Parathyroid adenoma (tissue), 2 donors: ENCODE data around the gene CBX3.
"Not testable (repeated sequence)": the region's sequence is repeated elsewhere in the genome, so short reads cannot be mapped to it uniquely, and the experiment has no call there.

Source experiments
- H2AFZ ChIP-seq: fragments of 300-600 bp; sonication (generic); one replicate; pipeline ENCODE4 v1.7.0; 2017; ENCODE audit warnings: antibody characterized with exemption, mild to moderate bottlenecking
- H3K27ac ChIP-seq: fragments of 300-600 bp; sonication (generic); one replicate; pipeline ENCODE4 v1.7.0; 2017
- H3K27me3 ChIP-seq: fragments of 300-600 bp; sonication (generic); one replicate; pipeline ENCODE4 v1.7.0; 2017; ENCODE audit warnings: low read length; ENCODE audit not compliant: control insufficient read depth, insufficient read depth
- H3K36me3 ChIP-seq: fragments of 300-600 bp; sonication (generic); one replicate; pipeline ENCODE4 v1.7.0; 2017; ENCODE audit warnings: low read length; ENCODE audit not compliant: control insufficient read depth, insufficient read depth
- H3K4me1 ChIP-seq: fragments of 300-600 bp; sonication (generic); one replicate; pipeline ENCODE4 v1.7.0; 2017; ENCODE audit warnings: control low read depth
- H3K4me2 ChIP-seq: fragments of 300-600 bp; sonication (generic); one replicate; pipeline ENCODE4 v1.7.0; 2017; ENCODE audit warnings: low read length
- H3K4me3 ChIP-seq: fragments of 300-600 bp; sonication (generic); one replicate; pipeline ENCODE4 v1.7.0; 2017; ENCODE audit warnings: low read depth, low read length
- H3K79me2 ChIP-seq: fragments of 300-600 bp; sonication (generic); one replicate; pipeline ENCODE4 v1.7.0; 2017; ENCODE audit warnings: control low read depth
- H3K9ac ChIP-seq: fragments of 300-600 bp; sonication (generic); one replicate; pipeline ENCODE4 v1.7.0; 2017; ENCODE audit warnings: mild to moderate bottlenecking
- H3K9me3 ChIP-seq: fragments of 300-600 bp; sonication (generic); one replicate; pipeline ENCODE4 v1.7.0; 2017; ENCODE audit warnings: low read length; ENCODE audit not compliant: control insufficient read depth
- TF ChIP-seq, protein P1 (sequence below): fragments of 300-600 bp; sonication (generic); IDR thresholded peaks from one replicate; pipeline ENCODE4 v1.7.0; 2017; ENCODE audit warnings: antibody characterized with exemption, mild to moderate bottlenecking
- donor health status: primary hyperparathyroidism.

Gene CBX3

GRCh38 chr7:26201247-26202018, at the start of gene CBX3:
Gene CBX3 (plus strand): TSS chr7:26201745. CDS start chr7:26202999, 1,254 bp downstream.
- no peaks in the 10 kb centered on the region for H3K27me3 ChIP-seq
- no peaks in the 10 kb centered on the region for H3K9me3 ChIP-seq
- H3K36me3 ChIP-seq, result no peaks in the 10 kb centered on the region
- H3K4me1 ChIP-seq, result peaks cover 17% of the 10 kb centered on the region
- peak within 1 kb of the TSS; percentile 100 for H3K4me3 ChIP-seq
- peaks cover 36% of the 10 kb centered on the region for H3K79me2 ChIP-seq
- H3K4me2 ChIP-seq, result peak within 1 kb of the TSS; percentile 96
- peak within 1 kb of the TSS; percentile 99 for H3K9ac ChIP-seq
- TF ChIP-seq, protein P1, sequence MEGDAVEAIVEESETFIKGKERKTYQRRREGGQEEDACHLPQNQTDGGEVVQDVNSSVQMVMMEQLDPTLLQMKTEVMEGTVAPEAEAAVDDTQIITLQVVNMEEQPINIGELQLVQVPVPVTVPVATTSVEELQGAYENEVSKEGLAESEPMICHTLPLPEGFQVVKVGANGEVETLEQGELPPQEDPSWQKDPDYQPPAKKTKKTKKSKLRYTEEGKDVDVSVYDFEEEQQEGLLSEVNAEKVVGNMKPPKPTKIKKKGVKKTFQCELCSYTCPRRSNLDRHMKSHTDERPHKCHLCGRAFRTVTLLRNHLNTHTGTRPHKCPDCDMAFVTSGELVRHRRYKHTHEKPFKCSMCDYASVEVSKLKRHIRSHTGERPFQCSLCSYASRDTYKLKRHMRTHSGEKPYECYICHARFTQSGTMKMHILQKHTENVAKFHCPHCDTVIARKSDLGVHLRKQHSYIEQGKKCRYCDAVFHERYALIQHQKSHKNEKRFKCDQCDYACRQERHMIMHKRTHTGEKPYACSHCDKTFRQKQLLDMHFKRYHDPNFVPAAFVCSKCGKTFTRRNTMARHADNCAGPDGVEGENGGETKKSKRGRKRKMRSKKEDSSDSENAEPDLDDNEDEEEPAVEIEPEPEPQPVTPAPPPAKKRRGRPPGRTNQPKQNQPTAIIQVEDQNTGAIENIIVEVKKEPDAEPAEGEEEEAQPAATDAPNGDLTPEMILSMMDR, result no peak
- peak within 1 kb of the TSS; percentile 85 for H2AFZ ChIP-seq
- H3K27ac ChIP-seq, result peak within 1 kb of the TSS; percentile 100

- Histone ChIP-seq H3K79me2 (no peaks in the 10 kb centered on the region), H3K4me3 (peak within 1 kb of the TSS; percentile 31), H2AFZ (no peak within 1 kb of the TSS), H3K9ac (no peak within 1 kb of the TSS), H3K9me3 (no peaks in the 10 kb centered on the region), H3K4me2 (peak within 1 kb of the TSS; percentile 65), H3K27ac (no peak within 1 kb of the TSS), H3K36me3 (no peaks in the 10 kb centered on the region), H3K4me1 (no peaks in the 10 kb centered on the region), H3K27me3 (no peaks in the 10 kb centered on the region)
- TF ChIP-seq, protein P1, result no peak
These were observed 49.4 kb upstream of the CBX3 start, which contains the start of gene NFE2L3 for GRCh38 chr7:26151953-26152781. Gene NFE2L3 (plus strand): TSS chr7:26152198. CDS start chr7:26152499, 301 bp downstream.

- H3K36me3 ChIP-seq, H3K9ac ChIP-seq, H3K79me2 ChIP-seq, H3K4me1 ChIP-seq, H3K27ac ChIP-seq, H2AFZ ChIP-seq, H3K4me3 ChIP-seq, H3K9me3 ChIP-seq, H3K27me3 ChIP-seq: not testable (repeated sequence)
- peak overlapping the region; percentile 65 for H3K4me2 ChIP-seq
These were observed 48.7 kb upstream of the CBX3 start for GRCh38 chr7:26152782-26153240.

DNA sequence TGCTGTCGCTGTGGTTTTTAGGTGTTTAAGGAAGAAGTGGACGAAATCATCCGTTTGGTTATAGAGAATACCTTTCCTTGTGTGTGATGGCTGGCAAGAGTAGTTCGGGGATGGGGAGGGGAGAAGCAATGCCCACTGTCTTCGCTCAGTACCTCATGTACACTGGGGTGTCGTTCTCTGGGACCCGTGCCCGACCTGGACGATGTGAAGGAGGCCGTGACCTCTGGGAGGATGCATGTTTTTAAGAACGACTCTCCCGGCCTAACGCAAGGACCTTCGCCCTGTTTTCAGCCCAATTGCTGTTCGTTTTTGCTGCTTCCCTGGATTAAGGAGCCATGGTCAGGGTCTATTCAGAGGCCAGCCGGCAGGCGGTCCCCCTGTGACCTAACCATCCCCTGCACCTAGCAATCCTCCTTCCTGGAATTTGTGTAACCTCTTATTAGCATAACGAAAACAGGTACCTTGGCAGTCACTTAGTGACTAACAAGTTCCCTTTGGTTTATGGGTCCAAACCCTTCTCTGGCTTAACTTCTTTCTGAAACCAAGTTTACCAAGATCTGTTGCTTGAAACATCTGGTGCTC, 48.2 kb upstream of the CBX3 start:
- no peak overlapping the region for H3K9ac ChIP-seq
- H3K36me3 ChIP-seq, result no peaks in the 10 kb centered on the region
- H3K4me1 ChIP-seq, result no peaks in the 10 kb centered on the region
- no peaks in the 10 kb centered on the region for H3K79me2 ChIP-seq
- no peak overlapping the region for H3K27ac ChIP-seq
- no peak overlapping the region for H3K4me2 ChIP-seq
- H3K9me3 ChIP-seq, result no peaks in the 10 kb centered on the region
- no peak overlapping the region for H3K4me3 ChIP-seq
- H3K27me3 ChIP-seq, result no peaks in the 10 kb centered on the region
- no peak overlapping the region for H2AFZ ChIP-seq
- TF ChIP-seq, protein P1, result no peak
